Keratinocyte (primary cell): Measurements from ENCODE around the gene TTYH1.

Source experiments
- EZH2 ChIP-seq: IDR thresholded peaks from one replicate; pipeline ENCODE4 v1.6.1; 2012; ENCODE audit warnings: inconsistent platforms, mild to moderate bottlenecking, low read length, moderate library complexity
- TF ChIP-seq, protein P1 (sequence below), 3 experiments: IDR thresholded peaks in 1 of 3; conservative IDR thresholded peaks in 1 of 3; optimal IDR thresholded peaks in 1 of 3; 2 replicates in 2 of 3; 3 replicates in 1 of 3; pipeline versions ENCODE3 to v1.5.1; 2011; ENCODE audit warnings: low read length in 3 of 3, mild to moderate bottlenecking in 3 of 3, moderate library complexity in 2 of 3, control low read depth in 1 of 3, inconsistent platforms in 1 of 3; ENCODE audit not compliant: insufficient read depth in 2 of 3; ENCODE audit errors: extremely low read depth in 1 of 3

GRCh38 chr19:54428323-54429175 lies 13.3 kb downstream of the TTYH1 start:
- TF ChIP-seq EZH2 = no peak
- TF ChIP-seq, protein P1, sequence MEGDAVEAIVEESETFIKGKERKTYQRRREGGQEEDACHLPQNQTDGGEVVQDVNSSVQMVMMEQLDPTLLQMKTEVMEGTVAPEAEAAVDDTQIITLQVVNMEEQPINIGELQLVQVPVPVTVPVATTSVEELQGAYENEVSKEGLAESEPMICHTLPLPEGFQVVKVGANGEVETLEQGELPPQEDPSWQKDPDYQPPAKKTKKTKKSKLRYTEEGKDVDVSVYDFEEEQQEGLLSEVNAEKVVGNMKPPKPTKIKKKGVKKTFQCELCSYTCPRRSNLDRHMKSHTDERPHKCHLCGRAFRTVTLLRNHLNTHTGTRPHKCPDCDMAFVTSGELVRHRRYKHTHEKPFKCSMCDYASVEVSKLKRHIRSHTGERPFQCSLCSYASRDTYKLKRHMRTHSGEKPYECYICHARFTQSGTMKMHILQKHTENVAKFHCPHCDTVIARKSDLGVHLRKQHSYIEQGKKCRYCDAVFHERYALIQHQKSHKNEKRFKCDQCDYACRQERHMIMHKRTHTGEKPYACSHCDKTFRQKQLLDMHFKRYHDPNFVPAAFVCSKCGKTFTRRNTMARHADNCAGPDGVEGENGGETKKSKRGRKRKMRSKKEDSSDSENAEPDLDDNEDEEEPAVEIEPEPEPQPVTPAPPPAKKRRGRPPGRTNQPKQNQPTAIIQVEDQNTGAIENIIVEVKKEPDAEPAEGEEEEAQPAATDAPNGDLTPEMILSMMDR (optimal IDR thresholded peaks at IDR 0.05 in 1 of 3, IDR thresholded peaks at IDR 0.05 in 1 of 3, conservative IDR thresholded peaks at IDR 0.05 in 1 of 3; ENCODE audit: extremely low read depth in 1 of 3, insufficient read depth in 2 of 3, low read length in 3 of 3) = no peak
